GM12878 (cell line): Measurements from ENCODE around the gene KIF26A. TPM values are rescaled to one million over a fixed set of nuclear protein-coding genes. Genes with fewer than 3 reads are reported as not detected.

Experiments
- ATAC-seq: fragments of 200-7000 bp; cut with Tn5 transposase; 3 replicates; pipeline ENCODE4 v1.9.1; 2020; ENCODE audit warnings: mild to moderate bottlenecking, moderate library complexity
- BruUV-seq: library from RNA; stranded (reverse); fragments of 400-500 nt; replicated peaks from 2 replicates; lab custom pipeline; 2021; lab: Mats Ljungman, UMichigan
- CTCF ChIA-PET: fragments of 300-600 bp; sonication (Branson Sonifier 250); formaldehyde crosslinking; extraction: SDS; loops from one replicate; lab custom pipeline; 2021; ENCODE audit warnings: inconsistent platforms; lab: Yijun Ruan, JAX
- POLR2A ChIA-PET: fragments of 350-600 bp; formaldehyde crosslinking; extraction: SDS; loops from one replicate; lab custom pipeline; 2021; ENCODE audit warnings: inconsistent platforms; lab: Charles Lee
- RAD21 ChIA-PET: fragments of 300-600 bp; sonication (Branson Sonifier 250); formaldehyde crosslinking; loops from one replicate; lab custom pipeline; 2023; ENCODE audit warnings: antibody characterized with exemption; ENCODE audit not compliant: unreplicated experiment; lab: Charles Lee
- SMC1A ChIA-PET: fragments of 300-600 bp; sonication (Branson Sonifier 250); formaldehyde crosslinking; loops from one replicate; lab custom pipeline; 2023; ENCODE audit not compliant: unreplicated experiment, uncharacterized antibody; lab: Charles Lee
- DNase-seq: peaks from one replicate; pipeline ENCODE4 v3.0.0-alpha.2; 2011; ENCODE audit warnings: low read depth, low spot score
- FAIRE-seq: peaks from 3 replicates; lab custom pipeline; 2011; peaks lifted over from hg19 to GRCh38; lab: Jason Lieb, UNC
- H2AFZ ChIP-seq: 2 replicates; pipeline ENCODE4 v1.6.0; 2011; ENCODE audit warnings: low read depth, low read length, control low read depth; ENCODE audit not compliant: control insufficient read depth
- H3K27ac ChIP-seq: 2 replicates; pipeline ENCODE4 v1.5.1; 2011; ENCODE audit warnings: control low read depth; ENCODE audit not compliant: control insufficient read depth, insufficient read depth
- H3K27me3 ChIP-seq, 2 experiments: replicated peaks in 1 of 2; 2 replicates each; pipeline versions ENCODE4 v1.6.0 to v1.6.1; 2011; ENCODE audit warnings: low read length in 1 of 2; ENCODE audit not compliant: control insufficient read depth in 2 of 2, insufficient read depth in 2 of 2
- H3K36me3 ChIP-seq, 2 experiments: 2 replicates each; pipeline ENCODE4 v1.5.1; 2011; ENCODE audit warnings: low read length in 1 of 2; ENCODE audit not compliant: control insufficient read depth in 2 of 2, insufficient read depth in 2 of 2
- H3K4me1 ChIP-seq: 2 replicates; pipeline ENCODE4 v1.6.1; 2011; ENCODE audit warnings: mild to moderate bottlenecking, low read length, moderate library complexity, mixed read lengths; ENCODE audit not compliant: control insufficient read depth, insufficient read depth
- H3K4me2 ChIP-seq: 2 replicates; pipeline ENCODE4 v1.6.0; 2011; ENCODE audit warnings: control low read depth; ENCODE audit not compliant: control insufficient read depth, insufficient read depth
- H3K4me3 ChIP-seq: fragments of 200-600 bp; sonication (generic); 2 replicates; pipeline ENCODE4 v1.5.1; 2016
- H3K79me2 ChIP-seq: 2 replicates; pipeline ENCODE4 v1.6.0; 2011; ENCODE audit warnings: low read length; ENCODE audit not compliant: control insufficient read depth, insufficient read depth
- H3K9ac ChIP-seq: 2 replicates; pipeline ENCODE4 v1.8.0; 2011; ENCODE audit warnings: low read length, control low read depth, mixed read lengths; ENCODE audit not compliant: control insufficient read depth, insufficient read depth
- H3K9me3 ChIP-seq: replicated peaks from 3 replicates; pipeline ENCODE4 v1.5.1; 2011; ENCODE audit warnings: mild to moderate bottlenecking, low read length; ENCODE audit not compliant: control insufficient read depth, insufficient read depth
- H4K20me1 ChIP-seq: 2 replicates; pipeline ENCODE4 v1.6.0; 2011; ENCODE audit not compliant: control insufficient read depth, insufficient read depth
- ATF2 ChIP-seq: IDR thresholded peaks from 2 replicates; pipeline ENCODE4 v1.6.1; 2012; ENCODE audit warnings: low read length, inconsistent platforms
- E2F8 ChIP-seq: fragments of 450-650 bp; IDR thresholded peaks from 2 replicates; pipeline ENCODE4 v1.6.1; 2018; ENCODE audit warnings: mild to moderate bottlenecking, low read depth, moderate library complexity; ENCODE audit not compliant: partially characterized antibody
- JUND ChIP-seq: IDR thresholded peaks from 2 replicates; pipeline ENCODE4 v1.6.1; 2012; ENCODE audit warnings: low read depth, mild to moderate bottlenecking, low read length, improper control_type of control experiment, moderate library complexity
- MYB ChIP-seq: fragments of 150-350 bp; IDR thresholded peaks from 2 replicates; pipeline ENCODE4 v1.6.1; 2014; ENCODE audit warnings: mild to moderate bottlenecking, low read depth, low read length, borderline replicate concordance
- NFYB ChIP-seq: IDR thresholded peaks from 2 replicates; pipeline ENCODE4 v1.6.1; 2011; ENCODE audit warnings: low read depth, mild to moderate bottlenecking, low read length, improper control_type of control experiment, moderate library complexity; ENCODE audit not compliant: insufficient read depth
- PKNOX1 ChIP-seq: fragments of 450-650 bp; IDR thresholded peaks from 2 replicates; pipeline ENCODE4 v1.6.1; 2016; ENCODE audit warnings: mild to moderate bottlenecking
- POLR2AphosphoS5 ChIP-seq: IDR thresholded peaks from 2 replicates; pipeline ENCODE4 v1.6.1; 2011; ENCODE audit warnings: mild to moderate bottlenecking, low read length, inconsistent platforms
- RCOR1 ChIP-seq: conservative IDR thresholded peaks from 2 replicates; pipeline ENCODE4 v1.6.1; 2012; ENCODE audit warnings: low read depth, low read length, improper control_type of control experiment
- SPI1 ChIP-seq: IDR thresholded peaks from 2 replicates; pipeline ENCODE4 v1.6.1; 2011; ENCODE audit warnings: low read depth, mild to moderate bottlenecking, low read length, moderate library complexity, borderline replicate concordance; ENCODE audit not compliant: insufficient read depth
- SRF ChIP-seq, 2 experiments: IDR thresholded peaks; 2 replicates each; pipeline ENCODE4 v1.6.1; 2011; ENCODE audit warnings: low read depth in 2 of 2, low read length in 2 of 2, mild to moderate bottlenecking in 1 of 2, moderate library complexity in 1 of 2
- TCF3 ChIP-seq: IDR thresholded peaks from 2 replicates; pipeline ENCODE4 v1.6.1; 2012; ENCODE audit warnings: low read depth, mild to moderate bottlenecking, low read length, borderline replicate concordance; ENCODE audit not compliant: insufficient read depth
- WGBS: methylation state at CpG from one replicate; pipeline ENCODE4 v1.1.6; 2016; ENCODE audit warnings: low lambda C conversion rate; ENCODE audit not compliant: insufficient replicate concordance, insufficient coverage; ENCODE audit errors: missing lambda C conversion rate; 5-methylcytosine and 5-hydroxymethylcytosine counted together
- in situ Hi-C: fragments of 300-500 bp; cut with MboI; formaldehyde crosslinking; loops from 9 replicates; pipeline ENCODE4 v1.14.3; 2018; ENCODE audit warnings: mixed read lengths
- intact Hi-C: fragments of 100-400 bp; cut with micrococcal nuclease; formaldehyde crosslinking; loops from one replicate; pipeline ENCODE4 v1.14.2; 2022; ENCODE audit not compliant: unreplicated experiment
- polyA plus RNA-seq, 11 experiments: library from polyadenylated mRNA; depleted of rRNA in 4 of 11; unstranded in 6 of 11; stranded (reverse) in 5 of 11; fragments of >200 nt; fragmentation: Nextera tagmentation in 4 of 11; fragmentation: Illumina TruSeq in 1 of 11; extraction: Ambion mirVana in 4 of 11; extraction: Trizol in 1 of 11; gene quantifications; 1 replicate in 1 of 11; 2 replicates in 10 of 11; pipeline versions ENCODE4 v1.2.1 to v1.2.3, GENCODE V29; 2011 to 2016; ENCODE audit warnings: inconsistent platforms in 2 of 11, missing spikeins in 2 of 11, low read depth in 1 of 11
- total RNA-seq, 4 experiments: library from RNA; depleted of rRNA in 3 of 4; stranded (reverse); fragments of >200 nt in 3 of 4; fragmentation: Illumina TruSeq in 1 of 4; extraction: Trizol in 1 of 4; gene quantifications; 2 replicates each; pipeline versions ENCODE4 v1.2.1 to v1.2.3, GENCODE V29; 2013 to 2021

KIF26A gene
- total and polyA plus RNA-seq, 10 of the 15 experiments (the other 5 are each of a cell fraction or from before 2014, with no cell fraction given) = 0.05 TPM; not detected in 9

DNA sequence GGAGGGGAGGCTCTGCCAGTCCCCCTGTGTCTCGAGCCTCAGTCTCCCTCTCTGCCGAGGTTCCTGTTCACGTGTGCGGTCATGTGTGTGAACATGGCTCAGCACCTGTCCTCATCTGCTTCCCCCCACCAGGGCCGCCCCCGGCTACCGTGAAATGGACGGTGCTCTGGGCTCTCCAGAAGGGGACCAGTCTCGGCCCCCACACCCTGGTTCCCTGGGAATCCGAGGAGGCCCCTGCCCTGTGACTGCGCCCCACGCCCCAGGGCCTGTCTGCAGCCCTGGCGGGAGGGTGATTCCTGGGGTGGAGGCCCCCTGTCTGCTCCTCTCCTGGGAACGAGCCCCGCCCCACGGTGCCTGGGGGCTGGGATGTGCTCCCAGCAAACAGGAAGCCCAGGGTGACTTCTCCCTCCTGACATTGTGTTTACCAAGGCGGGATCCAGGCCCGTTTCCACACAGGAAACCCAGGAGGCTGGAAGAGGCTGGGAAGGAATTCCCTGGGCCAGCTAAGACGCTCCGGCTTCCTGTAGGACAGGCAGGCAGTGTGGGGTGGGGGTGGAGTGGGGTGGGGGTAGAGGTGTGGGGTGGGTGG lies 46.6 kb downstream of the KIF26A start:
- no peak overlapping the region for H2AFZ ChIP-seq
- FAIRE-seq = no peak
- in situ Hi-C loops (no loop called here), intact Hi-C loops (no loop called here)
- no peak overlapping the region for H3K4me2 ChIP-seq
- H3K36me3 ChIP-seq = no peaks in the 10 kb centered on the region
- no peaks in the 10 kb centered on the region for H3K9me3 ChIP-seq
- ChIA-PET CTCF (no interaction called here), SMC1A (no interaction called here), POLR2A (no interaction called here), RAD21 (no interaction called here)
- H3K79me2 ChIP-seq = no peaks in the 10 kb centered on the region
- H3K27me3 ChIP-seq = no peaks in the 10 kb centered on the region; a peak in 1 of 4 replicates
- 25% methylated on average over 19 of the region's 20 CpGs for WGBS
- no peak overlapping the region for H3K27ac ChIP-seq
- H4K20me1 ChIP-seq = no peaks in the 10 kb centered on the region
- ATAC-seq = no peak
- H3K9ac ChIP-seq = no peak overlapping the region
- DNase-seq = no peak
- BruUV-seq = no TSS peak
- TF ChIP-seq SRF (IDR thresholded peaks at IDR 0.05; ENCODE audit: low read depth in 2 of 2, low read length in 2 of 2) = no peak
- H3K4me3 ChIP-seq = no peak overlapping the region
- H3K4me1 ChIP-seq = no peaks in the 10 kb centered on the region

DNA sequence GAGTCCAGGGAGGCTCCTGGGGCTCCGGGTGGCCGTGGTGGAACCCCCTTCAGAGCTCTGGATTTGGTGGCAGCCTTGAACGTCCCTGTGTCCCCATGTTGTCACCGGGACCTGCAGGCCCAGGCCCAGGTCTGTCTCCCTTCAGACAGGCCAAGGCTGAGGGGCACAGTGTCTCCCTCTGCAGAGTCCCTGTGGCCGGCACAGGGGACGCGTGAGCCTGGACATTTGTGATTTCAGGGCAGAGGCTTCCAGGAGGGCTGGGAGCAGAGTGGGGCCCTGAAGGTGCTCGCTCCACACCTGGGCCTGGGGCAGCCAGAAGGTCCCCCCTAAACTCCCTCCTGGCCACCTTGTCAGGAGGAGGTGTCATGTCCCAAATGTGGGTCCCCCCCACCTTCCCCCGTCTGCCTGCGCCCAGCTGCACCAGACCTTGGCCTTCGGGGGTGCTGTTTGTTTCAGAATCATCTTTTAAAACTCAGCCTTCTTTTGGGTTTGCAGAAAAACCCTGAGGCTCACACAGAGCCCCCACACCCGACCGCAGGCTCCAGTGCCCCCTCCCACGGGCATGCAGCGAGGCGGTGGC lies 47.6 kb downstream of the KIF26A start:
- intact Hi-C loops (no loop called here), in situ Hi-C loops (no loop called here)
- Histone ChIP-seq H3K4me3 (no peak overlapping the region), H3K27me3 (no peaks in the 10 kb centered on the region), H3K79me2 (no peaks in the 10 kb centered on the region), H4K20me1 (no peaks in the 10 kb centered on the region), H3K4me1 (no peaks in the 10 kb centered on the region), H3K4me2 (no peak overlapping the region), H3K9me3 (no peaks in the 10 kb centered on the region), H2AFZ (no peak overlapping the region), H3K27ac (no peak overlapping the region), H3K9ac (no peak overlapping the region), H3K36me3 (no peaks in the 10 kb centered on the region)
- ChIA-PET SMC1A (no interaction called here), POLR2A (no interaction called here), CTCF (no interaction called here), RAD21 (no interaction called here)
- no TSS peak for BruUV-seq
- ATAC-seq (no peak), DNase-seq (no peak), FAIRE-seq (no peak)
- 50% methylated on average over 16 of the region's 16 CpGs for WGBS
- TF ChIP-seq JUND = no peak
- no peak for TF ChIP-seq MYB
- TF ChIP-seq SPI1 = no peak
- no peak for TF ChIP-seq TCF3
- no peak for TF ChIP-seq E2F8
- no peak for TF ChIP-seq POLR2AphosphoS5
- no peak for TF ChIP-seq NFYB
- no peak for TF ChIP-seq PKNOX1
- TF ChIP-seq ATF2 = no peak
- TF ChIP-seq RCOR1 = no peak
